Psoas muscle (tissue), 8 donors: ENCODE measurements around the gene CD84. TPM values are rescaled to one million over a fixed set of nuclear protein-coding genes. Genes with fewer than 3 reads are reported as not detected.

Source experiments
- ATAC-seq, 4 donors: fragments of 200-7000 bp; cut with Tn5 transposase; one replicate each; pipeline ENCODE4 v1.9.1; 2020; ENCODE audit warnings: moderate library complexity in 3 of 4, mild to moderate bottlenecking in 2 of 4
- DNase-seq, 2 donors: peaks; one replicate each; pipeline ENCODE4 v3.0.0-alpha.2; 2020
- H3K27ac ChIP-seq: fragments of 200-600 bp; one replicate; pipeline ENCODE4 v1.8.0; 2022
- H3K27me3 ChIP-seq, 3 donors: fragments of 200-600 bp in 1 of 3; one replicate each; pipeline versions ENCODE4 v1.6.1 to v1.8.0; 2013 to 2022; ENCODE audit warnings: low read length in 2 of 3, mild to moderate bottlenecking in 2 of 3, moderate library complexity in 1 of 3; ENCODE audit not compliant: insufficient read depth in 3 of 3
- H3K36me3 ChIP-seq, 2 donors: fragments of 200-600 bp in 1 of 2; one replicate each; pipeline versions ENCODE4 v1.6.1 to v1.8.0; 2013 to 2022; ENCODE audit warnings: low read depth in 1 of 2, mild to moderate bottlenecking in 1 of 2, moderate library complexity in 1 of 2; ENCODE audit not compliant: insufficient read depth in 1 of 2
- H3K4me1 ChIP-seq: fragments of 200-600 bp; one replicate; pipeline ENCODE4 v1.8.0; 2022
- H3K4me3 ChIP-seq: fragments of 200-600 bp; one replicate; pipeline ENCODE4 v1.8.0; 2022; ENCODE audit warnings: mild to moderate bottlenecking
- H3K9me3 ChIP-seq: fragments of 200-600 bp; one replicate; pipeline ENCODE4 v1.8.0; 2022
- CTCF ChIP-seq: fragments of 200-600 bp; IDR thresholded peaks from one replicate; pipeline ENCODE4 v1.8.0; 2022; ENCODE audit warnings: antibody characterized with exemption
- WGBS, 3 donors: extraction: QIAGEN DNeasy Blood & Tissue Kit; methylation state at CpG; one replicate each; pipeline versions ENCODE4 v1.1.6 to v1.1.7; 2013; 5-methylcytosine and 5-hydroxymethylcytosine counted together
- intact Hi-C, 2 donors: fragments of 100-400 bp; cut with DNase I; formaldehyde crosslinking; loops; one replicate each; pipeline versions ENCODE4 v1.11.0 to v1.14.2; 2022
- polyA plus RNA-seq, 3 donors: library from polyadenylated mRNA; stranded (reverse); fragments of 200-250 nt; gene quantifications; one replicate each; pipeline ENCODE4 v1.2.3, GENCODE V29; 2013
- total RNA-seq, 4 donors: library from RNA; stranded (reverse); fragmentation: NEBNext Ultra II Directional in 2 of 4; extraction: Animal tissue kit (Norgen Biotek cat#: 25700) in 2 of 4; gene quantifications; one replicate each; pipeline versions ENCODE4 v1.2.1 to v1.2.4, GENCODE V29; 2021 to 2023
- donor health status: healthy with polysubstance abuse.
- donor health status: DM: no; HTN: no; CAD: no; lungs with moderate emphysema.
- donor health status: Bipolar disorder and iron deficiency.
- donor health status: healthy.
- donor health status: DM: yes; HTN: yes; CAD: no.
- donor health status: DM: no; HTN: no; CAD: no.
- donor health status: DM: no; HTN: no; CAD: no.
- donor health status: DM: yes; HTN: yes; CAD: no.

Gene CD84
- total and polyA plus RNA-seq, 7 donors = 0.04 to 2.6 (median 0.75) TPM

- Histone ChIP-seq H3K36me3 (no peaks in the 10 kb centered on the region), H3K4me3 (no peak overlapping the region), H3K4me1 (no peaks in the 10 kb centered on the region), H3K27ac (no peak overlapping the region), H3K27me3 (peaks cover 0 to 2% (median 0%) of the 10 kb centered on the region in 3 donors), H3K9me3 (peaks cover 8% of the 10 kb centered on the region)
- DNase-seq (no peak), ATAC-seq (no peak)
- 68 to 77% (median 75%) methylated on average over 4 of the region's 4 CpGs for WGBS, 3 donors
- no peak for TF ChIP-seq CTCF
- intact Hi-C loops = no loop called here
Observed at GRCh38 chr1:160558660-160559380, 20.5 kb downstream of the CD84 start.

- TF ChIP-seq CTCF = no peak
- no peak overlapping the region for H3K4me3 ChIP-seq
- intact Hi-C loops = no loop called here
- no peak for DNase-seq
- 54 to 59% (median 54%) methylated on average over 4 of the region's 4 CpGs for WGBS, 3 donors
- peaks cover 0 to 2% (median 0%) of the 10 kb centered on the region in 3 donors for H3K27me3 ChIP-seq
- H3K4me1 ChIP-seq = no peaks in the 10 kb centered on the region
- H3K36me3 ChIP-seq = no peaks in the 10 kb centered on the region
- ATAC-seq = no peak
- H3K27ac ChIP-seq = no peak overlapping the region
- no peaks in the 10 kb centered on the region for H3K9me3 ChIP-seq
Observed at GRCh38 chr1:160553778-160554177, 25.5 kb downstream of the CD84 start.

- TF ChIP-seq CTCF = no peak
- H3K4me3 ChIP-seq = no peak overlapping the region
- no peak for ATAC-seq
- no peaks in the 10 kb centered on the region for H3K4me1 ChIP-seq
- no peaks in the 10 kb centered on the region for H3K9me3 ChIP-seq
- whole genome bisulfite sequencing, 3 donors = 68 to 76% (median 73%) methylated on average over 2 of the region's 2 CpGs
- intact Hi-C loops = no loop called here
- no peak for DNase-seq
- H3K27ac ChIP-seq = no peak overlapping the region
- no peaks in the 10 kb centered on the region for H3K36me3 ChIP-seq
- peaks cover 0 to 2% (median 0%) of the 10 kb centered on the region in 3 donors for H3K27me3 ChIP-seq
Observed at GRCh38 chr1:160552425-160552824, 26.9 kb downstream of the CD84 start.

GRCh38 chr1:160550572-160551034 is 28.7 kb downstream of the CD84 start:
- Histone ChIP-seq H3K27ac (no peak overlapping the region), H3K36me3 (no peaks in the 10 kb centered on the region), H3K4me3 (no peak overlapping the region), H3K4me1 (no peaks in the 10 kb centered on the region), H3K9me3 (no peaks in the 10 kb centered on the region), H3K27me3 (no peaks in the 10 kb centered on the region)
- TF ChIP-seq CTCF = no peak
- ATAC-seq (no peak), DNase-seq (no peak)
- intact Hi-C loops = no loop called here
- WGBS, 3 donors = 54 to 66% (median 61%) methylated on average over 6 of the region's 6 CpGs

GRCh38 chr1:160549665-160550006 is 29.7 kb downstream of the CD84 start:
- no peaks in the 10 kb centered on the region for H3K9me3 ChIP-seq
- DNase-seq = no peak
- TF ChIP-seq CTCF = no peak
- H3K27ac ChIP-seq = no peak overlapping the region
- H3K4me3 ChIP-seq = no peak overlapping the region
- H3K36me3 ChIP-seq = no peaks in the 10 kb centered on the region
- no peak for ATAC-seq
- no peaks in the 10 kb centered on the region for H3K27me3 ChIP-seq
- H3K4me1 ChIP-seq = no peaks in the 10 kb centered on the region
- intact Hi-C loops = no loop called here
- WGBS, 3 donors = 78 to 86% (median 81%) methylated on average over 3 of the region's 3 CpGs
